ENCODE measurements around the gene MRGPRX2. TPM values are rescaled to one million over a fixed set of nuclear protein-coding genes. Genes with fewer than 3 reads are reported as not detected.

Gene MRGPRX2
- total RNA-seq, 1 experiment from 2014 or later, result not detected

DNA sequence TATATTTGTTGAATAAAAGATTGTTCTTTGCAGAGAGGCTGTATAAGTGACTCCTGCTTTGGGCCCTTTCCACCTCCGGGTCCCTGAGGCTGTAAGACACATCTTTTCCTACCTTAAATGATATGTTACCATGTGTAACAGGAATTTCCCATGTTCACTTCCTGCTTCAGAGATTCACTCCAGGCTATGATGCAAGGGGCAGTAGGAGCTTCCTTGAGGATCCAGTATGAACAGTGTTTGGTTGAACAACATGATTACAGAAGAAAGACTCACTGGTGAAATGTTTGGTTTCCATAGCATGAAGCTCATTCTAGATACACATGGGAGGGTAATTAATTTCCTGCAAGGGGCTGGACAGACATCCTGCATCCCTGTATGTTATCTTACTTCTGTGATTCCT, 30.8 kb upstream of the MRGPRX2 start:
- Mint-ChIP-seq H3K27me3 (ENCODE audit: insufficient read depth, unreplicated experiment) (peaks cover 5% of the 10 kb centered on the region), H3K4me3 (ENCODE audit: unreplicated experiment) (no peak overlapping the region), H3K4me1 (ENCODE audit: low read depth, unreplicated experiment) (peaks cover 8% of the 10 kb centered on the region), H3K9me3 (ENCODE audit: unreplicated experiment) (peaks cover 10% of the 10 kb centered on the region), H3K27ac (ENCODE audit: unreplicated experiment) (peak overlapping the region; percentile 27), H3K36me3 (ENCODE audit: insufficient read depth, unreplicated experiment) (no peaks in the 10 kb centered on the region)
- no peaks in the 10 kb centered on the region; the same call in 1 of the 2 replicates for H3K27me3 ChIP-seq (replicated peaks; ENCODE audit: control insufficient read depth, insufficient read depth, low read length)
- no peak for DNase-seq
- no peaks in the 10 kb centered on the region for H3K4me1 ChIP-seq
- ChIA-PET CTCF (no interaction called here), POLR2A (no interaction called here)
- no peak overlapping the region for H3K4me3 ChIP-seq (ENCODE audit: low read depth, low read length)
- BruUV-seq (replicated peaks), result no TSS peak
- H3K36me3 ChIP-seq (ENCODE audit: control insufficient read depth, insufficient read depth, low read length), result no peaks in the 10 kb centered on the region
- H3K9me3 ChIP-seq, result no peaks in the 10 kb centered on the region
- no peak for TF ChIP-seq CTCF (IDR thresholded peaks at IDR 0.05; ENCODE audit: insufficient read depth in 1 of 2, low read depth in 1 of 2, low read length in 1 of 2, severe bottlenecking in 1 of 2, unreplicated experiment in 1 of 2)
- intact Hi-C loops (cut with micrococcal nuclease; ENCODE audit: unreplicated experiment), result no loop called here

DNA sequence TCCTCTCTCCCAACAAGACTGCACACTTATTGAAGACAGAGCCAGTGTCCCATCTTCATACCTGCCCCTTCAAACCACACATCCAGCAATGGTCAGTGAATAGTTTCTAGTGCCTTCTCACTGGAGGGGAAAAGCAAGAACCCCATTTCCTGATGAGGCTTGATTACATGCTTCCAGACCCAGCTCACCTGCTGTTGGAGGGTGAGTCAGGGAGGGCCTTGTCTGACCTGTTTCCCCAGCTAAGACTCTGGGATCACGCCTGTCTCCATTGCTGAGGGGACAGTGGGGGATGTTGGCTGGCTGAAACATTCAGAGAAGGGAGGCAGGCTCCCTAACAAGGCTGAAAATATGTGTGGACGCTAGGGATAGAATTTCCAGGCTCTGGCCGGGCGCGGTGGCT, 28.9 kb upstream of the MRGPRX2 start:
- Histone ChIP-seq H3K27me3 (replicated peaks; ENCODE audit: control insufficient read depth, insufficient read depth, low read length) (no peaks in the 10 kb centered on the region; the same call in 1 of the 2 replicates), H3K36me3 (ENCODE audit: control insufficient read depth, insufficient read depth, low read length) (no peaks in the 10 kb centered on the region), H3K9me3 (no peaks in the 10 kb centered on the region), H3K4me1 (no peaks in the 10 kb centered on the region), H3K4me3 (ENCODE audit: low read depth, low read length) (no peak overlapping the region)
- H3K27ac Mint-ChIP-seq (ENCODE audit: unreplicated experiment), result no peak overlapping the region
- POLR2A ChIA-PET, result no interaction called here
- no peak for TF ChIP-seq CTCF (IDR thresholded peaks at IDR 0.05; ENCODE audit: insufficient read depth in 1 of 2, low read depth in 1 of 2, low read length in 1 of 2, severe bottlenecking in 1 of 2, unreplicated experiment in 1 of 2)
- H3K36me3 Mint-ChIP-seq (ENCODE audit: insufficient read depth, unreplicated experiment), result no peaks in the 10 kb centered on the region
- intact Hi-C loops (cut with micrococcal nuclease; ENCODE audit: unreplicated experiment), result no loop called here
- peaks cover 6% of the 10 kb centered on the region for H3K27me3 Mint-ChIP-seq (ENCODE audit: insufficient read depth, unreplicated experiment)
- no peak overlapping the region for H3K4me3 Mint-ChIP-seq (ENCODE audit: unreplicated experiment)
- H3K9me3 Mint-ChIP-seq (ENCODE audit: unreplicated experiment), result peaks cover 17% of the 10 kb centered on the region
- peaks cover 8% of the 10 kb centered on the region for H3K4me1 Mint-ChIP-seq (ENCODE audit: low read depth, unreplicated experiment)
- no TSS peak for BruUV-seq (replicated peaks)
- CTCF ChIA-PET, result interaction anchor here (0.7 to 2.0 kb wide), 2 partner anchors 13 to 169 kb away, joined by 4 to 9 read pairs; no protein-coding TSS in a partner anchor
- DNase-seq, result no peak

DNA sequence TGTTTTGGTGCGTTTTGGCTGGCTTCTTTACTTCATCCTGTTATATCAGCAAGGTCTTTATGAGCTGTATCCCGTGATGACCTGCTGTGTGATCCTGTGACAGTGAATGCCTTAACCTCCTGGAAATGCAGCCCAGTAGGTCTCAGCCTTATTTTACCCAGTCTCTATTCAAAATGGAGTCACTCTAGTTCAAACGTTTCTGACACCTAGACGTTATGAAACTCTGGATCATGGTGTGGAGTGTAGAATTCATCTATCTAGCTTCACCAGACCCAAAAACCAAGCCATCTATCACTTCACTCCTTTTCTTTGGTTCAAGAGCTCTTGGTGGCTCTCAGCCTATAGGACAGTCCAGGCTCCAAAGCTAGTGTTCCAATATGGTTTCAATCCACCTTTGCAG, 28.3 kb upstream of the MRGPRX2 start:
- Histone ChIP-seq H3K9me3 (no peaks in the 10 kb centered on the region), H3K36me3 (ENCODE audit: control insufficient read depth, insufficient read depth, low read length) (no peaks in the 10 kb centered on the region), H3K4me3 (ENCODE audit: low read depth, low read length) (no peak overlapping the region), H3K4me1 (no peaks in the 10 kb centered on the region), H3K27me3 (replicated peaks; ENCODE audit: control insufficient read depth, insufficient read depth, low read length) (no peaks in the 10 kb centered on the region; the same call in 1 of the 2 replicates)
- ChIA-PET POLR2A (no interaction called here), CTCF (interaction anchor here (2.0 kb wide), 1 partner anchor 12 kb away, joined by 9 read pairs; no protein-coding TSS in a partner anchor)
- H3K27ac Mint-ChIP-seq (ENCODE audit: unreplicated experiment), result no peak overlapping the region
- BruUV-seq (replicated peaks), result no TSS peak
- intact Hi-C loops (cut with micrococcal nuclease; ENCODE audit: unreplicated experiment), result no loop called here
- H3K9me3 Mint-ChIP-seq (ENCODE audit: unreplicated experiment), result peaks cover 17% of the 10 kb centered on the region
- no peak for DNase-seq
- no peak overlapping the region for H3K4me3 Mint-ChIP-seq (ENCODE audit: unreplicated experiment)
- peaks cover 8% of the 10 kb centered on the region for H3K4me1 Mint-ChIP-seq (ENCODE audit: low read depth, unreplicated experiment)
- H3K36me3 Mint-ChIP-seq (ENCODE audit: insufficient read depth, unreplicated experiment), result no peaks in the 10 kb centered on the region
- no peak for TF ChIP-seq CTCF (IDR thresholded peaks at IDR 0.05; ENCODE audit: insufficient read depth in 1 of 2, low read depth in 1 of 2, low read length in 1 of 2, severe bottlenecking in 1 of 2, unreplicated experiment in 1 of 2)
- H3K27me3 Mint-ChIP-seq (ENCODE audit: insufficient read depth, unreplicated experiment), result peaks cover 8% of the 10 kb centered on the region

All from Caco-2 (cell line).